Activated CD8-positive, alpha-beta memory T cell treated with anti-CD3 and anti-CD28 coated beads for 4 hours (primary cell): Measurements from ENCODE around the gene STK10.
A peak's percentile ranks its signal among the peaks of the same experiment; 100 is the strongest.

Source experiments
- DNase-seq, 2 donors: peaks; one replicate each; pipeline ENCODE4 v3.0.0-alpha.2; 2020; ENCODE audit warnings: low read depth in 2 of 2

The STK10 gene

DNA sequence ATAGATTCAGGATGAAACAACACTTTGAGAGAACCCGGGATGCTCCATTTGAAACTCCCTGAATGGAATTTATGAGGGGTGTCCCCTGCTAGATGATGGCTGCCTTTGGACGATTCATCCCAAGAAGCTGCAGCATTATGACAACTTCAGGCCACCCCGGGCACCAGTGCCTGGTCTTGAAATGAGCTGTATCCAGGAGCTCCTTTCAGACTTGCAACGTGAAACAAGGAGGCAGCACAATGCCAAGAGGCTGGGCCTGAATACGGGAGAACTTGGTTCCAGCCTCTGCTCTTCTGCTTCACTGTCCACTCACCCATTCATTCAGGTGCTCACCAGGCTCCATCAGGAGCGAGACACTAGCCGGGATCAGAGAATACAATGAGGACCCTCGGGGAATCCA is 78.3 kb downstream of the STK10 start:
- no peak for DNase-seq

DNA sequence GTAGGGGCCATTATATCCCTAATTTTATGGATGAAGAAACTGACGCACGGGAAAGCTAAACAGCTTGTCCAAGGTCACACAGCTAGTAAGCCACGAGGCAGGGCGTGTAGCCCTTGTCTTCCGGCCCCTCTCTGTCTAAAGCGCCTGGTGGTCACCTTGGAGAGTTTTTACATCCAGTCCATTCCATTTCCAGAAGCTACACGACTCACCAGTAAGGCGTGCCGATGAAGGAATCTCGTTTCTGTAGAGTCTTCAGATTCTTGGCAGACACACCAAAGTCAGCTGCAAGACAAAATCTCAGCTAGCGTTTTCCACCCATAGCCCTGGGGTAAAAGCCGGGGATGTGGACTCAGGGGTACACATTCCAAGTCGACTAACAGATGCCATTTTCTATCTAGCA is 80.5 kb downstream of the STK10 start:
- DNase-seq = no peak

DNA sequence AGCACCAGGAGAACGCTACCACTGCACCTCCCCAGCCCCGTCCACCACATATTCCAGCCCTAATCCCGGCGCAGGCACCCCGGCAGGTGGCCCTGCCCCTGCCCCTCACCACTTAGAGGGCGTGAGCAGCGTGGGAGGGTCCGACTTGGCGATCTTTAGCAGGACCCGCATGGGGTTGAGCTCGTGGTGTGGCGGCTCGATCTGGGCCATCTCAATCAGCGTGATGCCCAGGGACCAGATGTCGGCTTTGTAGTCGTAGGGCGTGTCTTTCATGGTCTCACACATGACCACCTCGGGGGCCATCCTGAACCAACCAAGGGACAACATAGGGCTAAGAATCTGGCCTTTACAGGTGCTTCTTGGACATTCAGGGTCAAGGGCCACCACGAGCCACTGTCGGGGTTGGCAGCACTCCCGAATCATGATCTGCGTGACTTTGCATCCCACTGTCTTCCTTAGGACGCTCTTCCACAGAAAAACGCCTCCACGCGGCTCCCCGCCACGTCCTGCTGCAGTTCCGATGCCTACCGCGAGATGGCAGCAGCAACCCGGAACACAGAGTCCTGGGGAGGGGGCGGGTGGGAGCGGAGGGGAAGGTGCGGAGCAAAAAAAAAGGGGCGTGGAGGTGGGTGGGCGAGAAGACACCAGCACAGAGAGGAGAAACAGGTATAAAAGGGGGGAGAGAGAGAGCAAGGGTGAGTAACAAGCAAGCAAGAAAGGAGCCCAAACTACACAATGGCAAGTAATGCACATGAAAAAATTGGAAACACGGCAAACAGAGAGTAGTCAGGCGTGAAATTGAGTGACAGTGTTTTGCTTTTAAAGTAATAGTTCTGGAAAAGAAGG is 81.3 kb downstream of the STK10 start:
- DNase-seq = peak; percentile 33 to 50

DNA sequence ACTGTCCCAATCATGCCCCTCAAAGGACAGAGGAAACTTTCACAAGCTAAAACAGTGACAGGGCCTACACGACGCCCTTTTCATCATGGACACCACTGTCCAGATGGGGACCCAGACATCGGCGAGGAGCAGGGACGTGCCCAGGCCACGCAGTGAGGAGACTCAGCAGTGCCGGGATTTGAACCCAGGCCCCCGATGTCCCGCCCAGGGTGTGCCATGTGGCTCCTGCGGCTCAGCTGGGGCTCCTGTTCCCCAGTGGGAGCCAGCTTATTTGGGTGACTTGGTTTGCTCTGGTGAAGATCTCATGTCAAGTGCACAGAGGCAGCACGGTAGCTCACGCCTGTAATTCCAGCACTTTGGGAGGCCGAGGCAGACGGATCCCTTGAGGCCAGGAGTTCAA is 82.2 kb downstream of the STK10 start:
- DNase-seq = no peak

DNA sequence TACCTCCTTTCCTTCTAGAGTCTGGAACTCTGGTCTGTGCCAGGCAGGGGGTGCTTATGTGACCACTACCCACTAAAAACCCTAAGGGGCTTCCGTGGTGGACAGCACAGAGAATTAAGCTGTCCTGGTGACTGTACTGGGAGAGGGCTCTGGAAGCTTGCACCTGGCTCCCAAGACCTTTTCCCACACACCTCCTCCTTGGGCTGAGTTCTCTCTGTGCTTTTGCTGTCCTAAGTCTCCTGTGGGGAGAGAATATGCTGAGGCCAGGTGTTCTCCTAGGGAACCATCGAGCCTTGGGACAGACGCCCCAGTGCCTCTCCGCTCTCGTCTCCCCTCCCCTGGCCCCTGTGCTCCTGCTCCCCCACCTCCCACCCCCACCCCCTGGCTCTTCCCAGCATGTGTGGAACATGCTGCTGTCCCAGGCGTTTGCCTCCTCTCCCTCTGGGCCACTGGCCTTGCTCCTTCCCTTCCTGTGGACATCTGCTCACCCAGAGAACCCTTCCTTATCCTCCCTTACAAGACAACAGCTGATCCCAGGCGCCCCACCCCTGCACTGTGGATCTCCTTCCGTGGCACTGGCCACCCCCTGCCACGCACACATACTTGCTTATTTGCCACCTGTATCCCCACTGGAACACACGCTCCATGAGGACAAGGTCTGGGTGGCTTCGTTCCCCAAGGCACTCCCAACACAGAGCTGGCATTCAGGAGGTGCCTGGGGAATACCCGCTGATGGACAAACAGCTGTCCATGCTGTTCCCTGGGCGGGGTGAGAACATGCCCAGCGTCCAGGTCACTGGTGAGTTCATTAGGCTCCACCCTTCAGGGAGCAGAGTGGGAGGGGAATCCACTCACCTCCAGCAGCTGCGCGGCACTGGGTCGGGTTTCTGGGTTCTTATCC is 83.0 kb downstream of the STK10 start:
- no peak for DNase-seq

DNA sequence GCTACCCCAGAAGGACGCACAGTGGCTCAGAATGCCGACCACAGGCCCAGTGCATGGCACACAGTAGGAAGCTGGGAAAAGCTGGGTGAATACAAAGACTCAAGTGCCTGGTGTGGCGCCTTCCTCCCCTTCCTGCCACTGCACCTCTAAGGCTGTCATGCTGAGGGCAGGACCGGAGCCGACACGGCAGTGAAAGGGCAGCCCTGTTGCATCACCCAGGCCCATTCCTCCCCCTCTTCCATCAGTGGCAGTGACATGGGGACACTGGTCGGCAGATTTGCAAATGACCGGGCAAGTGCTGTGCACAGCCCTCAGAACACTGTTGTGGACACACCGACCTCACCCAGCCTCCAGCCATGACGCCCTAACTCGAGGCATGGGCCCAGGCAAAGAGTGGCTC is 84.0 kb downstream of the STK10 start:
- DNase-seq = no peak

DNA sequence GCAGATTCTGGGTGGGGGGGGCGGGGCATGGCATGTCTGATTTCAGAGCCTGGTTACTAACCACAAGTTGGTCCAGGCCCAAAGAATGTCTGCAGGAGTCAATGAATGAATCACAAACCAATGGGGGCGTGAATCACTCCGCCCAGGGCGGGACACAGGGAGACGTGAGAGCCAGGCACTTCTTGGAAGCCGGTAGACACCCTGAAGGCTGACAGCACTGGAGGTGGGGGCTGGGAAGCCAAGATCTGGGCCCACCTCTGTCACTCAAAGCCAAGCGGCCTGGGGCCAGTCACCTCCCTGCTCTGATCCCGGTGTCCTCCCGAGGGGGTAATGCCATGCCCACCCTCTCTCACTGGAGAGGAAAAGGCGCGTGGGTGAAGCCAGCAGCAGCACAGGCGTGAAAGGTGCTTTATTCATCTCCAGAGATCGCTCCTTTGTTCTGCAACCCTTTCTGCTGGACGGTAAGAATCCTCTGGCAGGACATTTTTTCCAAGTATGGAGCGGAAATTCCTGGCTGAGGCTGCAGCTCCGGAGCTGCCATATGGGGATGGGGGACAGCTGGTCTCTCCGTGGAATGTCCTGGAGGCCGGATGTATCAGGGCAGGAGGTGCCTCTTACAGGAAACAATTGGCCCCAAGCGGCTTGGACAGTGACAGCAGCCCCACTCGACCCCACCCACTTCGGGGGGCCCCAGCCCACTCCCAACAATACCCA is 85.0 kb downstream of the STK10 start:
- DNase-seq = no peak

DNA sequence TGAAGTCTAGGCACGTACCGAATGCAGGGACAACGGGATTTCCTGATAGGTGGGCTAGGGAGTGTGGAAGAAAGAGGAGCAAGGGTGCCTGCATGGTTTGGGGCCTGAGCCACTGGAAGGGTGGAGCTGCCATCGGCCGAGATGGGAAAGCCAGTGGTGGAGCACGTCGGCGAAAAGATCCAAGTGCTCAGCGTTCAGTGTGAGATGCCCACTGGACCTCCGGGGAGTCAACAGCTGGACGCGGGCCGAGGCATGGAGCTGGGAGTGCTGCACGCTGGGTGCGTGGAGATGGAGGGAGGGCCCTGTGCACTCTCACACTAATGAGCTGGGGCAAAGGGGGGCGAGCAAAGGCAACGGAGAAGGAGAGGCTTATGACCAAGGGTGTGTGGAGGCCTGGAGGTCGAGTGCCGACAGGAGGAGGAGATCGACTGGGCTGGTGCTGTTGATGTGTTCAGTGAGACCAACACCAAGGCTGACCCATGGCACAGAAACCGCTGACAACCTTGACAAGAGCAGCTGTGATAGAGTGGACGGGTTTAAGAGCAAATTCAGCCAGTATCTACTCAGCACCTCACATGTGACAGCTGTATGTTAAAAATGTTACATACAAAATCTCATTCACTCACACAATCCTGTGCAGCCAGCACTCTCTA is 85.7 kb downstream of the STK10 start:
- no peak for DNase-seq

DNA sequence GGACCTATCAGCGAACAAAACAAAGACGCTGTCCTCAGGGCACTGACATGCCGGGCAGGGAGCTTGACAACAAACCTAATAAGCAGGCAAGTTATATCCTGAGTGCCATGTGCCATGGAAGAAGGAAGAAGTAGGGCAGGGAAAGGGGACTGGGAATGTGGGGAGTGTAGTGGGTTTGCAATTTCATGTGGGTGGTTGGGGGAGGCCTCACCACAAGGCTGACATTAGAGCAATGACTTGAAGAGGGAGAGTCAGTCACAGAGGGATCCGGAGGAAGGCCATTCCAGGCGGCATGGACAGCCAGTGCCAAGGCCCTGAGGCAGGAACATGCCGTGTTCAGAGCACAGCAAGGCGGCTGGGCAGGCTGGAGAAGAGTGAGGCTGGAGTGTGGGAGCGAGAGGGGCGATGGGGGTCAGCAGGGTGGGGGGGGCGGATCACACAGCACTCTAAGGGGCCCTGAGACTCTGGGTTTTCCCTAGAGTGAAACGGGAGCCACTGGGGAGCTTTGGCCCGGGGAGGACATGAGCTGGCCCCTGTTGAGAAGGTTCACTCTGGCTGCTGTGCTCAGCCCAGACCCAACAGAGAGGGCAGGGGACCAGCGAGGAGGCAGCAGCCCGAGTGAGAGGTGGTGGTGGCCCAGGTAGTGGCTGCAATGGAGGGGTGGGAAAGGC is 86.3 kb downstream of the STK10 start:
- DNase-seq = no peak

DNA sequence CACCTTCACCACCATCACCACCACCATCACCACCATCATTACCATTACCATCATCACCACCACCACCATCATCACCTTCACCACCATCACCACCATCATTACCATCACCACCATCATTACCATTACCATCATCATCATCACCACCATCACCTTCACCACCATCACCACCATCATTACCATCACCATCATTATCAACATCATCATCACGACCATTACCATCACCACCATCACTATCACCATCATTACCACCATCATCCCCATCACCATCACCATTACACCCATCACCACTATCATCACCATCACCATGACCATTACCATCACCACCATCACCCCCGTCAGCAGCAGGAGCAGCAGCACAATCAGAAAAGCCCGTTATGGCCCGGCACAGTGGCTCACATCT is 89.1 kb downstream of the STK10 start:
- no peak for DNase-seq

DNA sequence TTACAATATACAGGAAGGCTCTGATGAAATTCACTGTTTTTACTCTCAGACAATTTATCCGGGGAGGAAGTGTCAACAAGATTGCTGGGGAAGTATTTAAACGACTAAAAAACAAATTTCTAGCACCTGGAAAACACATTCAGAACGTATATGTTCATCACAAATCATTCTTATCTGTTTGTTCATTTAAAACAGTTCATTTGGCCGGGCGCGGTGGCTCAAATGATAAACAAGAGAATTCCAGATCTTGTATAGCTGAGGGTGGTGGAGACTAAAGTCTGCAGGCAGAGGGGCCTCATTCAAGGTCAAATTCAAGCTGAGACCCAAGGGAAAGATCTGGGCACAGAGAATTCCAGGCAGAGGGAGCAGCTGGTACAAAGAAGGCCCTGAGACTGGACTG is 90.0 kb downstream of the STK10 start:
- DNase-seq = no peak

DNA sequence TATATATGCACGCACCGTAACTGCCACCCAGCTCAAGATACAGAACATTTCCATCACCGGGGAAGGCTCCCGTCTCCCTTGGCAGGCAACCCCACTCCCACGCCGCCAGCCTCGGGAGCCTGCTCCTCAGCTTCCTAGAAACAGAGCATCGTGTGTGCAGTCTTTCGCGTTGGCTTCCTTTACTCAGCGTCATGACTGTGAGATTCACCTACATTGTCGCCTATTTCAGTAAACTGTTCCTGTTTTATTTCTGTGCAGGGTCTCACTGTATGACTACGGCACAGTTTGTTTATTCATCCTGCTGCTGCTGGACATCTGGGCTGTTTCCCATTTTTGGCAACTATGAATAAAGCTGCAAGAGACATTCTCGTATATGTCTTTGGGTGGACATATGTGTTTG is 90.7 kb downstream of the STK10 start:
- no peak for DNase-seq

DNA sequence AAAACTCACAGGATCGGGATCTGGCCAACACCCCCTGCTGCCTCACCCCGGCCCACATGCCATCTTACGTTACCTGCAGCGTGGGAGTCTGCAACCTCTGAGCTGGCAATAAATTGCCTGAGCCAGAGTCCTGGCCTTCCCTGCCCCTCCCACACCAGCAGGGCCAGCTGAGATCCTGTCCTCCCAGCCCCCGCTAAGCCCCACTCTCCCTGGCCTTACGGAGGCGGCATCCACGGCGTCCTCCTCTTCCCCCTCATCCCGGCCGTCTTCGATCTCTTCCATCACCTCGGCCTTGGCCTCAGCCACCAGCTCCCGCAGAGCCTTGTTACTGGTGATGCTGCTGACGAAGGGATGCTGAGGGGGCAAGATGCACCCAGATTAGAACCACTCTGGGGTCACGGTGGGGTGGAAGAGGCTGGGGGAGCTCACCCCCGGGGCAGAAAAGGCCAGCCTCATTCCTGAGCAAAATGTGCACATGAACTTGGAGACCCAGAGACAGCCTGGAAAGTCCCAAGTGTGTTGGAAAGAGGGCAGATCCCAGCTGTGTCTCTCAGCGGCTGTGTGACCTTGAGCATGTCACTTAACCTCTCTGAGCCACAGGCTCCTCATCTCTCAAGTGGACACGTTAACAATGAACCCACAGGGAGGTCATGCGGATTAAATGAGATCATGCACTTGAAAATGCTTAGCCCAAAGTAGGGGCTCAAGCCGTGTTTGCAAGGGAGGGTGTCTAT is 91.7 kb downstream of the STK10 start:
- DNase-seq = no peak

DNA sequence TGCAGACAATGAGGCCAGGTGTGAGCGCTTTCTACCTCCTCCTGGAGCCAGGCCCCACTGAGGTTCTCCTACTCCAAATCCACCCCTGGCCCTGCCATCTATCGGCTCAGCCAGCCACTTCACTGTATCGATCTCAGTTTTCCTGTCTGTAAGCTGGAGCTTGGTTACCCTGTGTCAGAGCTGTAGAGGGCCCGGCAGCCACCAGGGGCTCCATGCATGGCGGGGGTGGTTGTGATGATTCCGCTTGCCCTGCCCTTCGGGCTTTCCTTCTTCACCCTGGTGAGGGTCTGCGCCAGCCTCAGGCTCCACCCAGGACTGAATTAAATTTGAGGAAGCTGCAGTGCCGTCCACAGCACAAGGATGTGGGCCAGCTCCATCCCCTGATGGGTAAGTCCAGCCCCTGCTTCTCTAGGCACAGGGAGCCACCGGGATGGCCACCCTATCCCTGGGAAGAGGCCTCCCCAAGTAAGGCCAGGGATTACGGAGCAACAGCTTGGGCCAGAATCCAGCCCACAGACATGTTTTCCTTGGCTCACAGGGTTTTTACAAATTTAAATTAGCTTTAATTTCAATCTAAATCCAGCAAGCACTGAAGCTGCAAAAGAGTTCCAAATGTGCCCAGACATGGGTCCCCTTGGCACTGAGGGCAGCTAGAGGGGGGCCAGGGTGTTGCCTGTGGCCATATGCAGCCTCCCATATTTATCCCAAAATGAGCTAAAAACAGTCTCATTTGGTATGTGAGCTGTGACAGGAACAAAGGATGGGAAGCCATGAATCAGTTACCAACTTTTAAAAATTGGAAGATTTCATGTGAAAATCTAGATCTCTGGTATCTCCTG is 92.4 kb downstream of the STK10 start:
- DNase-seq = no peak

DNA sequence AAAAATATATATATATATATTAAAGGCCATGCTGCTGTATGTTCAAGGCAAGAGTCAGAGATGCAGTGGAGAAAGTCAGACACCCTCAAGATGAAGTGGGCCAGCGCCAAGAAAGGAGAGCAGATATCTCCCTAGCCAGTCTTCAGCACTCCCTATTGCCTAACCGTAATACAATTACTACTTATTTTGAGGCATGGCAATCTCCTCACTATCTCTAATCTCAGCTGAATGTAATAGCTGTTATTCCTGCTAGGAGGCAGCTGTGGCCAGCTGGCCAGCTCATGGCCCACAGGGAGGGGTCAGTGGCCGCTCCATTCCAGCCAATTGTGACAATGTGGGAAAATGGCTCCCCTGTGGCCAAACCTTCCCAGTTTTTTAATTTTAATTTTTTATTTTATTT is 94.1 kb downstream of the STK10 start:
- DNase-seq = no peak

DNA sequence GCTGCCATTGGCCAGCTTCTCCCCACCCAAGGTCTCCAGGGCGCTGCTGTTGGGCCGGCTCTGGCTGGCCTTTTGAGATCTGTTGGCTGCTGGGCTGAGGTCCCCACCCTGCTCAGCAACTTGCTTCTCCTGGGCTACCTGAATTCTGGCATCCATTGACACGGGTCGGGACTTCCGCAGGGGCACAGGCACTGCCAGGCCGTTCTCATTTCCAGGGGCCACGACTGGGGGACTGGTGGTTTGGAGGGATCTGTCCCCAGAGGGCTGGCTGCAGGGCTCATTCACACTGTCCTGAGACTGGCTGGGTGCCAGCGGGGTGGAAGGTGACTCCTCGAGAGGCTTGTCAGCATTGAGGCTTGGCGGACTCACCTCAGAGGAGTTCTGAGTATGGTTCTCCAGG is 94.5 kb downstream of the STK10 start:
- no peak for DNase-seq

DNA sequence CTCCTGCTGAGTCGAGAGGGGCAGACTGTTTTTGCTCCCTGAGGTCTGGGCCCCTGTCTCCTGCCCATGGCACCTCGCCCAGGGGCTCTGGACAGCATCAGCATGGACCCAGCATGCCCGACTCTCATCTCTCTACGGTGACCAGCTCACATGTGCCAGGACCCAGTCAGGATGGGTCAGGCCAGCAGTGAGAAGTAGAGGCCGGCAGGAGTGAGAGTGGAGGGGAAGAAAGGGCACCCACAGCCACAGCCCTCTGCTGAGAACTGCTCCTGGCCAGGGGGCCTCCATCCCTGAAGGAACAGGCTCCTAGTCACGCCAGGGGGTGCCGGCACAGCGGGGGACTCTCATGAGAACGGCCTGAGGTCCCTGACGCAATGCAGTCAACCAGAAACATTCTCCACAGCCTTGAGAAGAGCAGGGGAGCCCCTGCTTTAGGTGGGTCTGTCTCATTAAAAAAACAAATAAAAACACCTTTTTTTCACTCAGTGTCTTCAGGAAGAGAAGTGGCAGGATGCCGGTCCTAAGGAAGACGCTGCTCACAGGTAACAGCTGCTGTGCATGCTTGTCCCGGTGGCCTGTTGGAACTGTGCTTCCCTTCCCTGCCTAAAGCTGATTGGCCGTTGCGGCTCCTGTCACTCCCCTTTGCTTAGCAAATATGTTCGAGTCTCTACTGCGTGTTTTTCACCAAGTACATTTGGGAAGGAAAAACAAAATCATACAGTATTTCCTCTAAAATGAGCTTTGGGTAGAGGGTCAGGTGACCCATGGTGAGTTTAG is 95.9 kb downstream of the STK10 start:
- DNase-seq = no peak

DNA sequence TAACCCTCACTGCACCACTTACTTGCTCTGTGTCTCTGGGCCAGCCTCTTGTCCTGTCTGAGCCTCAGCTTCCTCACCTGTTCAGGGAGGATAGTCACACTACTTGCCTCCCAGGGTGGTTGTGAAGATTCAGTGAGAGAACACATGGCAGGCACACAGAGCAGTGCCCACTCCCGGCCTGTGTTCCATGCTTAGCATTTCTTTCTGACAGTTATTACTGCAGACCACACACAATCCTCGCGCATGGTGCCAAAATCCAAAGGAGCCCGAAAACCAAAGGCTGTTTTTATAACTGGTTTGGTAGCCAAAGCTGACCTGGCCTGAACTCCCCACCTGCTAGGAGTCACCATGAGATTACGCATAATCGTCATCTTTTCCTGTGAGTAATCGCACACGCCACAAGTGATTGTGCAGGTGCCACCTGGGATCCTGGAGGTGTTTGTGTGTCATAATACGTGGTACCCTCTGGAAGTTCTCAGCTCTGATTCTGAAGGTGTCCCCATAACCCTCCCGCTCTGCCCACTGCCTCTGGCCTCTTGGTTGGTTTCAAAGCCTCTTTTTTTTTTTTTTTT is 97.0 kb downstream of the STK10 start:
- DNase-seq = no peak
